H1 (cell line): ENCODE results near the gene DYSF. TPM values are rescaled to one million over a fixed set of nuclear protein-coding genes. Genes with fewer than 3 reads are reported as not detected.

Experiments used
- CTCF ChIA-PET: fragments of 300-600 bp; sonication (Branson Sonifier 250); formaldehyde crosslinking; loops from one replicate; lab custom pipeline; 2021; ENCODE audit not compliant: partially characterized antibody; lab: Charles Lee
- POLR2A ChIA-PET: fragments of 300-600 bp; sonication (Branson Sonifier 250); formaldehyde crosslinking; loops from one replicate; lab custom pipeline; 2021; ENCODE audit warnings: inconsistent platforms; ENCODE audit not compliant: partially characterized antibody; lab: Charles Lee
- DNase-seq, 2 experiments: peaks; one replicate each; pipeline versions ENCODE4 v3.0.0 to v3.0.0-alpha.2; 2010 to 2022; ENCODE audit warnings: low spot score in 2 of 2, low read depth in 1 of 2, mixed read lengths in 1 of 2
- FAIRE-seq: peaks from 2 replicates; lab custom pipeline; 2011; peaks lifted over from hg19 to GRCh38; lab: Jason Lieb, UNC
- H2AFZ ChIP-seq: 2 replicates; pipeline ENCODE4 v1.8.1; 2012; ENCODE audit warnings: low read length, inconsistent platforms
- H2AK5ac ChIP-seq: 2 replicates; pipeline ENCODE4 v1.6.1; 2013; ENCODE audit warnings: low read depth, low read length
- H2BK120ac ChIP-seq: replicated peaks from 2 replicates; pipeline ENCODE3; 2013; ENCODE audit warnings: low read depth, low read length, inconsistent platforms
- H2BK12ac ChIP-seq: 2 replicates; pipeline ENCODE4 v1.6.1; 2013; ENCODE audit warnings: low read depth, low read length
- H2BK15ac ChIP-seq: 2 replicates; pipeline ENCODE4 v1.6.1; 2013; ENCODE audit warnings: low read length
- H2BK20ac ChIP-seq: 2 replicates; pipeline ENCODE4 v1.6.1; 2013; ENCODE audit warnings: low read length
- H2BK5ac ChIP-seq: 2 replicates; pipeline ENCODE4 v1.6.1; 2013; ENCODE audit warnings: low read depth, low read length
- H3K14ac ChIP-seq: 2 replicates; pipeline ENCODE4 v1.6.1; 2013; ENCODE audit warnings: inconsistent platforms; ENCODE audit not compliant: insufficient read length
- H3K18ac ChIP-seq: 2 replicates; pipeline ENCODE4 v1.6.1; 2013; ENCODE audit warnings: low read length; ENCODE audit errors: extremely low read depth
- H3K23ac ChIP-seq: 2 replicates; pipeline ENCODE4 v1.6.1; 2013; ENCODE audit warnings: inconsistent platforms; ENCODE audit not compliant: insufficient read length
- H3K23me2 ChIP-seq: 2 replicates; pipeline ENCODE4 v1.6.1; 2013; ENCODE audit warnings: low read depth, low read length
- H3K27ac ChIP-seq: 2 replicates; pipeline ENCODE4 v1.6.1; 2011; ENCODE audit warnings: low read depth, low read length, inconsistent platforms
- H3K27me3 ChIP-seq, 4 experiments: replicated peaks in 1 of 4; 1 replicate in 1 of 4; 2 replicates in 3 of 4; pipeline versions ENCODE4 v1.6.1 to v1.8.1; 2011 to 2013; ENCODE audit warnings: low read length in 3 of 4, mild to moderate bottlenecking in 3 of 4, inconsistent platforms in 2 of 4, mixed read lengths in 2 of 4, moderate library complexity in 1 of 4; ENCODE audit not compliant: control insufficient read depth in 3 of 4, insufficient read depth in 3 of 4; ENCODE audit errors: extremely low read depth in 1 of 4
- H3K36me3 ChIP-seq, 4 experiments: 2 replicates each; pipeline versions ENCODE4 v1.6.1 to v1.8.1; 2011 to 2013; ENCODE audit warnings: mild to moderate bottlenecking in 4 of 4, low read length in 3 of 4, moderate library complexity in 2 of 4, control low read depth in 1 of 4, inconsistent platforms in 1 of 4; ENCODE audit not compliant: insufficient read depth in 4 of 4, control insufficient read depth in 2 of 4
- H3K4ac ChIP-seq: replicated peaks from 2 replicates; pipeline ENCODE3; 2013; ENCODE audit warnings: low read length, low read depth, mixed read lengths, inconsistent platforms; ENCODE audit not compliant: insufficient read length
- H3K4me1 ChIP-seq, 4 experiments: replicated peaks in 1 of 4; 1 replicate in 1 of 4; 2 replicates in 3 of 4; pipeline versions ENCODE4 v1.6.1 to v1.8.1; 2011 to 2013; ENCODE audit warnings: low read length in 3 of 4, inconsistent platforms in 2 of 4, mixed read lengths in 1 of 4; ENCODE audit not compliant: insufficient read depth in 4 of 4, control insufficient read depth in 3 of 4
- H3K4me2 ChIP-seq, 2 experiments: 2 replicates each; pipeline versions ENCODE4 v1.6.1 to v1.8.1; 2011 to 2013; ENCODE audit warnings: low read depth in 2 of 2, low read length in 2 of 2, control low read depth in 1 of 2, inconsistent platforms in 1 of 2, mild to moderate bottlenecking in 1 of 2; ENCODE audit not compliant: insufficient read depth in 1 of 2
- H3K4me3 ChIP-seq, 4 experiments: fragments of 200-600, 300-600 bp in 1 of 4; sonication (generic), shearing (Covaris generic), sonication (Bioruptor Twin) in 1 of 4; 2 replicates each; pipeline versions ENCODE4 v1.5.1 to v1.8.1; 2011 to 2016; ENCODE audit warnings: low read length in 4 of 4, low read depth in 3 of 4, control low read depth in 2 of 4, inconsistent platforms in 2 of 4, mild to moderate bottlenecking in 2 of 4, mixed read lengths in 1 of 4, moderate library complexity in 1 of 4; ENCODE audit not compliant: insufficient read depth in 2 of 4; ENCODE audit errors: extremely low read depth in 1 of 4
- H3K56ac ChIP-seq: replicated peaks from 2 replicates; pipeline ENCODE3; 2013; ENCODE audit warnings: low read depth, mild to moderate bottlenecking, mixed read lengths, low read length, inconsistent platforms; ENCODE audit not compliant: insufficient read length
- H3K79me1 ChIP-seq: 2 replicates; pipeline ENCODE4 v1.6.1; 2013; ENCODE audit warnings: low read depth, low read length, control low read depth
- H3K79me2 ChIP-seq, 2 experiments: 2 replicates each; pipeline versions ENCODE4 v1.6.1 to v1.8.1; 2012 to 2013; ENCODE audit warnings: low read length in 2 of 2, mild to moderate bottlenecking in 2 of 2, inconsistent platforms in 1 of 2; ENCODE audit not compliant: insufficient read depth in 2 of 2, control insufficient read depth in 1 of 2
- H3K9ac ChIP-seq, 4 experiments: replicated peaks in 1 of 4; 1 replicate in 1 of 4; 2 replicates in 3 of 4; pipeline versions ENCODE4 v1.6.1 to v1.8.1; 2011 to 2013; ENCODE audit warnings: low read depth in 3 of 4, low read length in 3 of 4, control low read depth in 2 of 4, mild to moderate bottlenecking in 2 of 4, moderate library complexity in 2 of 4, inconsistent platforms in 1 of 4; ENCODE audit errors: extremely low read depth in 1 of 4
- H3K9me3 ChIP-seq, 2 experiments: 2 replicates each; pipeline versions ENCODE4 v1.6.1 to v1.8.1; 2012 to 2013; ENCODE audit warnings: mild to moderate bottlenecking in 2 of 2, moderate library complexity in 2 of 2, control low read depth in 1 of 2, inconsistent platforms in 1 of 2, low read depth in 1 of 2, low read length in 1 of 2, mixed read lengths in 1 of 2; ENCODE audit not compliant: insufficient read depth in 2 of 2
- H4K20me1 ChIP-seq, 2 experiments: replicated peaks in 1 of 2; 2 replicates each; pipeline versions ENCODE3 to v1.8.1; 2011 to 2013; ENCODE audit warnings: inconsistent platforms in 2 of 2, low read length in 2 of 2, mild to moderate bottlenecking in 1 of 2; ENCODE audit not compliant: insufficient read depth in 2 of 2, control insufficient read depth in 1 of 2
- H4K5ac ChIP-seq: 2 replicates; pipeline ENCODE4 v1.6.1; 2013; ENCODE audit warnings: low read length, low read depth, mixed read lengths, inconsistent platforms; ENCODE audit not compliant: insufficient read length
- H4K8ac ChIP-seq: 2 replicates; pipeline ENCODE4 v1.8.0; 2013; ENCODE audit warnings: mild to moderate bottlenecking, moderate library complexity, low read length, inconsistent platforms; ENCODE audit not compliant: insufficient read depth; ENCODE audit errors: extremely low read depth
- H4K91ac ChIP-seq: replicated peaks from 2 replicates; pipeline ENCODE3; 2013; ENCODE audit warnings: low read length, mixed read lengths, inconsistent platforms; ENCODE audit not compliant: insufficient read length
- ASH2L ChIP-seq: fragments of 200-600, 300-600 bp; sonication (generic); IDR thresholded peaks from one replicate; pipeline ENCODE4 v1.7.1; 2017; ENCODE audit warnings: low read length
- BRCA1 ChIP-seq: IDR thresholded peaks from 2 replicates; pipeline ENCODE4 v1.6.1; 2012; ENCODE audit warnings: low read depth, low read length, improper control_type of control experiment
- CBX8 ChIP-seq: fragments of 300-800, 300-1000 bp; sonication (generic); IDR thresholded peaks from 2 replicates; pipeline ENCODE4 v1.7.1; 2016; ENCODE audit warnings: low read depth, low read length, borderline replicate concordance
- CEBPB ChIP-seq: IDR thresholded peaks from 2 replicates; pipeline ENCODE4 v1.6.1; 2012; ENCODE audit warnings: low read depth, low read length
- EGR1 ChIP-seq: IDR thresholded peaks from 2 replicates; pipeline ENCODE4 v1.6.1; 2011; ENCODE audit warnings: low read depth, low read length, borderline replicate concordance
- JUN ChIP-seq: IDR thresholded peaks from 2 replicates; pipeline ENCODE4 v1.6.1; 2011; ENCODE audit warnings: low read depth, mild to moderate bottlenecking, improper control_type of control experiment, low read length
- JUND ChIP-seq: IDR thresholded peaks from 2 replicates; pipeline ENCODE4 v1.6.1; 2011; ENCODE audit warnings: mild to moderate bottlenecking, improper control_type of control experiment, low read length
- POLR2A ChIP-seq, 2 experiments: IDR thresholded peaks; 1 replicate in 1 of 2; 2 replicates in 1 of 2; pipeline ENCODE4 v1.6.1; 2011; ENCODE audit warnings: low read depth in 2 of 2, low read length in 2 of 2, mild to moderate bottlenecking in 2 of 2; ENCODE audit errors: control extremely low read depth in 1 of 2
- POLR2AphosphoS5 ChIP-seq: IDR thresholded peaks from 2 replicates; pipeline ENCODE4 v1.6.1; 2011; ENCODE audit warnings: low read depth, low read length
- RAD21 ChIP-seq, 2 experiments: IDR thresholded peaks in 1 of 2; conservative IDR thresholded peaks in 1 of 2; 2 replicates each; pipeline ENCODE4 v1.6.1; 2011; ENCODE audit warnings: low read depth in 2 of 2, low read length in 2 of 2, improper control_type of control experiment in 1 of 2, inconsistent platforms in 1 of 2, mild to moderate bottlenecking in 1 of 2, moderate library complexity in 1 of 2
- SIRT6 ChIP-seq: IDR thresholded peaks from one replicate; pipeline ENCODE4 v1.7.1; 2012; ENCODE audit warnings: low read length, inconsistent platforms
- SP1 ChIP-seq: IDR thresholded peaks from 2 replicates; pipeline ENCODE4 v1.6.1; 2011; ENCODE audit warnings: low read depth, low read length
- SP2 ChIP-seq: IDR thresholded peaks from 2 replicates; pipeline ENCODE4 v1.6.1; 2012; ENCODE audit warnings: mild to moderate bottlenecking, low read length, inconsistent platforms
- SRF ChIP-seq: IDR thresholded peaks from 2 replicates; pipeline ENCODE4 v1.6.1; 2011; ENCODE audit warnings: mild to moderate bottlenecking, low read depth, low read length, moderate library complexity
- TEAD4 ChIP-seq: IDR thresholded peaks from 2 replicates; pipeline ENCODE4 v1.6.1; 2012; ENCODE audit warnings: low read depth, low read length, inconsistent platforms, mixed read lengths
- WGBS, 2 experiments: shearing (Covaris generic) in 1 of 2; methylation state at CpG; one replicate each; pipeline versions ENCODE4 v1.1.6 to v1.1.7; 2013 to 2015; ENCODE audit warnings: low lambda C conversion rate in 2 of 2, mixed read lengths in 2 of 2, inconsistent platforms in 1 of 2, low coverage in 1 of 2, missing lambda C conversion rate in 1 of 2; ENCODE audit not compliant: insufficient replicate concordance in 2 of 2, insufficient coverage in 1 of 2, insufficient read length in 1 of 2; ENCODE audit errors: extremely low coverage in 1 of 2, missing lambda C conversion rate in 1 of 2; 5-methylcytosine and 5-hydroxymethylcytosine counted together
- polyA plus RNA-seq, 7 experiments: library from polyadenylated mRNA; depleted of rRNA in 3 of 7; stranded (reverse) in 5 of 7; unstranded in 2 of 7; fragments of >200 nt in 5 of 7; fragments of 200-250 nt in 2 of 7; gene quantifications; 1 replicate in 5 of 7; 2 replicates in 1 of 7; 4 replicates in 1 of 7; pipeline versions ENCODE4 v1.2.1 to v1.2.3, GENCODE V29; 2011 to 2013; ENCODE audit warnings: missing spikeins in 2 of 7, mixed read lengths in 2 of 7
- total RNA-seq: library from RNA; stranded (reverse); fragmentation: NEBNext Ultra II Directional; extraction: Animal tissue kit (Norgen Biotek cat#: 25700); gene quantifications from 2 replicates; pipeline ENCODE4 v1.2.1, GENCODE V29; 2021

The DYSF gene
- total and polyA plus RNA-seq, 2 of the 8 experiments (the other 6 are each of a cell fraction or from before 2014, with no cell fraction given), result 5.8 to 7.1 TPM

- H2BK20ac ChIP-seq, result no peak overlapping the region
- H2AK5ac ChIP-seq, result no peak overlapping the region
- H3K27ac ChIP-seq, result no peak overlapping the region
- H4K91ac ChIP-seq, result no peak overlapping the region
- no peaks in the 10 kb centered on the region for H3K27me3 ChIP-seq
- no peak for TF ChIP-seq SIRT6
- no peak for TF ChIP-seq JUN
- TF ChIP-seq RAD21 (IDR thresholded peaks at IDR 0.05 in 1 of 2, conservative IDR thresholded peaks at IDR 0.05 in 1 of 2; ENCODE audit: low read depth in 2 of 2, low read length in 2 of 2), result no peak
- TF ChIP-seq TEAD4, result no peak
- TF ChIP-seq SP1, result no peak
- TF ChIP-seq CBX8, result no peak
- TF ChIP-seq SP2, result no peak
- TF ChIP-seq SRF, result no peak
- TF ChIP-seq JUND, result no peak
- TF ChIP-seq CEBPB, result no peak
- TF ChIP-seq EGR1, result no peak
- no peak for TF ChIP-seq ASH2L
- no peak for TF ChIP-seq POLR2A (IDR thresholded peaks at IDR 0.05; ENCODE audit: control extremely low read depth in 1 of 2, low read depth in 2 of 2, low read length in 2 of 2)
- no peak for TF ChIP-seq BRCA1
- TF ChIP-seq POLR2AphosphoS5, result no peak
- no peak for DNase-seq
- H3K79me2 ChIP-seq, result no peaks in the 10 kb centered on the region
- H3K18ac ChIP-seq, result no peak overlapping the region
- H4K5ac ChIP-seq, result no peak overlapping the region
- ChIA-PET POLR2A (interaction anchor here (0.7 kb wide), 2 partner anchors 18 to 122 kb away, joined by 3 to 5 read pairs; no protein-coding TSS in a partner anchor), CTCF (interaction anchor here (0.6 to 22.8 kb wide), 34 partner anchors 10 to 631 kb away, joined by 3 to 386 read pairs (median 4); no protein-coding TSS in a partner anchor)
- H3K4me3 ChIP-seq, result no peak overlapping the region
- FAIRE-seq, result no peak
- no peak overlapping the region for H2BK12ac ChIP-seq
- no peak overlapping the region for H3K9ac ChIP-seq
- H3K56ac ChIP-seq, result no peak overlapping the region
- H2BK120ac ChIP-seq, result no peak overlapping the region
- H2BK5ac ChIP-seq, result no peak overlapping the region
- no peaks in the 10 kb centered on the region for H3K36me3 ChIP-seq
- no peaks in the 10 kb centered on the region for H4K20me1 ChIP-seq
- H4K8ac ChIP-seq, result no peak overlapping the region
- H3K23ac ChIP-seq, result no peak overlapping the region
- no peak overlapping the region for H3K14ac ChIP-seq
- H2AFZ ChIP-seq, result no peak overlapping the region
- no peak overlapping the region for H3K4ac ChIP-seq
- no peaks in the 10 kb centered on the region for H3K23me2 ChIP-seq
- H3K9me3 ChIP-seq, result peaks cover 5 to 8% of the 10 kb centered on the region in 2 experiments; a peak in 1 of 4 replicates
- 60% methylated on average over 3 of the region's 3 CpGs; no CpG with 5 or more reads in 1 of the 2 experiments for WGBS, 2 experiments
- H3K79me1 ChIP-seq, result no peaks in the 10 kb centered on the region
- H2BK15ac ChIP-seq, result no peak overlapping the region
- H3K4me1 ChIP-seq, result no peaks in the 10 kb centered on the region
- no peak overlapping the region for H3K4me2 ChIP-seq
These were observed 92.9 kb downstream of the DYSF start for GRCh38 chr2:71546275-71546638.
